ENCODE results near the gene FARP1. TPM values are rescaled to one million over a fixed set of nuclear protein-coding genes. Genes with fewer than 3 reads are reported as not detected.

Gene FARP1
- total and polyA plus RNA-seq, 2 of the 13 experiments (the other 11 are each of a cell fraction or from before 2014, with no cell fraction given) = 70.6 to 126 TPM

DNA sequence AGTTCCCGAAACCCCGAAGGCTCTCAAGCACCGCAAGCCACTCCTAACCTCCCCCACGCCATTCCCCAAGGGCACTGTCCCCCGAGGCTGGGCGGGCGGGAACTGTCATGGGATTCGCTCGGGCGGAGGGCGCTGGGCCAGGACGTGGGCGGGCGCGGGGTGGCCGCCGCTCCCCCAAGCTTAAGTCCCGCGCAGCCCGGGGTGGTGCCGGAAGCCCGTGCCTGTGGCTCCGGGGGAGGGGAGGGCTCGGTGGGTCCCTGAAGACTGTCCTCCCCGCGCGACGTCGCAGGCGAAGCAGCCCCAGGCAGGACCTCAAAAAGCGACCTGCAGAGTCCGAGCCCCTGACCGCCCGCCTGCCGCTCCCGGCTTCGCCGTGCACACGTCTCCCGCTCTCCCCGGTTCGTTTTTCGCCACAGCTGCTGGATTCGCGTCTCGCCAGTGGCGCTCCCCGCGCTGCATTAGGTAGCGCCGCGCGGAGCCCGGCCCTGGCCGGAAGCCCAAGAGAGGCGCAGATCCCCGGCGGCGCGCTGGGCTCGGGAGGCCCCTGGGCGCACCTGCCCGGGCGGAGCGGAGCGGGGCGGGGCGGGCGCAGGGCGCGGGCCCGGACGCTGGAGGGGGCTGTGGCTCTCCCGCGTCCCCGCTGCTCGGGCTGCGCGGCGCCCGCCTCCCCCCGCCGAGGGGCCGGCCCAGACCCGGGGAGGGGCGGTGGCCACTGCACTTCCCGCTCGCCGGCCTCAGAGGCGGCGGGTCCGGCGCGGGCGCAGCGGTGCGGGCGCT, at the start of gene FARP1 (continued):
- no peak for TF ChIP-seq FOXO1 (CRISPR knock-in tag; IDR thresholded peaks at IDR 0.05)
- TF ChIP-seq ZBTB38 (CRISPR knock-in tag; IDR thresholded peaks at IDR 0.05) = no peak
- 0 out of 2 replicates have a peak, but pooled peaks have one; percentile 24 for TF ChIP-seq ZNF776 (CRISPR knock-in tag; IDR thresholded peaks at IDR 0.05)
- TF ChIP-seq ZNF329 (CRISPR knock-in tag; IDR thresholded peaks at IDR 0.05; ENCODE audit: low read depth) = peak; percentile 13; the same call in 1 of the 2 replicates
- TF ChIP-seq ZNF609 (CRISPR knock-in tag; IDR thresholded peaks at IDR 0.05; ENCODE audit: borderline replicate concordance) = peak; percentile 70
- 0 out of 2 replicates have a peak, but pooled peaks have one; percentile 53 for TF ChIP-seq ZNF713 (CRISPR knock-in tag; IDR thresholded peaks at IDR 0.05)
- TF ChIP-seq ZMYM3 (CRISPR knock-in tag; IDR thresholded peaks at IDR 0.05) = no peak
- TF ChIP-seq, protein P1, sequence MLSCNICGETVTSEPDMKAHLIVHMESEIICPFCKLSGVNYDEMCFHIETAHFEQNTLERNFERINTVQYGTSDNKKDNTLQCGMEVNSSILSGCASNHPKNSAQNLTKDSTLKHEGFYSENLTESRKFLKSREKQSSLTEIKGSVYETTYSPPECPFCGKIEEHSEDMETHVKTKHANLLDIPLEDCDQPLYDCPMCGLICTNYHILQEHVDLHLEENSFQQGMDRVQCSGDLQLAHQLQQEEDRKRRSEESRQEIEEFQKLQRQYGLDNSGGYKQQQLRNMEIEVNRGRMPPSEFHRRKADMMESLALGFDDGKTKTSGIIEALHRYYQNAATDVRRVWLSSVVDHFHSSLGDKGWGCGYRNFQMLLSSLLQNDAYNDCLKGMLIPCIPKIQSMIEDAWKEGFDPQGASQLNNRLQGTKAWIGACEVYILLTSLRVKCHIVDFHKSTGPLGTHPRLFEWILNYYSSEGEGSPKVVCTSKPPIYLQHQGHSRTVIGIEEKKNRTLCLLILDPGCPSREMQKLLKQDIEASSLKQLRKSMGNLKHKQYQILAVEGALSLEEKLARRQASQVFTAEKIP (CRISPR knock-in tag; IDR thresholded peaks at IDR 0.05; ENCODE audit: borderline replicate concordance) = no peak
- no peak for TF ChIP-seq TBL1XR1 (IDR thresholded peaks at IDR 0.05; ENCODE audit: borderline replicate concordance, low read length, partially characterized antibody)
- TF ChIP-seq, protein P2, sequence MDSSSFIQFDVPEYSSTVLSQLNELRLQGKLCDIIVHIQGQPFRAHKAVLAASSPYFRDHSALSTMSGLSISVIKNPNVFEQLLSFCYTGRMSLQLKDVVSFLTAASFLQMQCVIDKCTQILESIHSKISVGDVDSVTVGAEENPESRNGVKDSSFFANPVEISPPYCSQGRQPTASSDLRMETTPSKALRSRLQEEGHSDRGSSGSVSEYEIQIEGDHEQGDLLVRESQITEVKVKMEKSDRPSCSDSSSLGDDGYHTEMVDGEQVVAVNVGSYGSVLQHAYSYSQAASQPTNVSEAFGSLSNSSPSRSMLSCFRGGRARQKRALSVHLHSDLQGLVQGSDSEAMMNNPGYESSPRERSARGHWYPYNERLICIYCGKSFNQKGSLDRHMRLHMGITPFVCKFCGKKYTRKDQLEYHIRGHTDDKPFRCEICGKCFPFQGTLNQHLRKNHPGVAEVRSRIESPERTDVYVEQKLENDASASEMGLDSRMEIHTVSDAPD (CRISPR knock-in tag; IDR thresholded peaks at IDR 0.05) = 0 out of 2 replicates have a peak, but pooled peaks have one; percentile 69
- no peak for TF ChIP-seq KLF6 (CRISPR knock-in tag; IDR thresholded peaks at IDR 0.05)
- TF ChIP-seq, protein P3, sequence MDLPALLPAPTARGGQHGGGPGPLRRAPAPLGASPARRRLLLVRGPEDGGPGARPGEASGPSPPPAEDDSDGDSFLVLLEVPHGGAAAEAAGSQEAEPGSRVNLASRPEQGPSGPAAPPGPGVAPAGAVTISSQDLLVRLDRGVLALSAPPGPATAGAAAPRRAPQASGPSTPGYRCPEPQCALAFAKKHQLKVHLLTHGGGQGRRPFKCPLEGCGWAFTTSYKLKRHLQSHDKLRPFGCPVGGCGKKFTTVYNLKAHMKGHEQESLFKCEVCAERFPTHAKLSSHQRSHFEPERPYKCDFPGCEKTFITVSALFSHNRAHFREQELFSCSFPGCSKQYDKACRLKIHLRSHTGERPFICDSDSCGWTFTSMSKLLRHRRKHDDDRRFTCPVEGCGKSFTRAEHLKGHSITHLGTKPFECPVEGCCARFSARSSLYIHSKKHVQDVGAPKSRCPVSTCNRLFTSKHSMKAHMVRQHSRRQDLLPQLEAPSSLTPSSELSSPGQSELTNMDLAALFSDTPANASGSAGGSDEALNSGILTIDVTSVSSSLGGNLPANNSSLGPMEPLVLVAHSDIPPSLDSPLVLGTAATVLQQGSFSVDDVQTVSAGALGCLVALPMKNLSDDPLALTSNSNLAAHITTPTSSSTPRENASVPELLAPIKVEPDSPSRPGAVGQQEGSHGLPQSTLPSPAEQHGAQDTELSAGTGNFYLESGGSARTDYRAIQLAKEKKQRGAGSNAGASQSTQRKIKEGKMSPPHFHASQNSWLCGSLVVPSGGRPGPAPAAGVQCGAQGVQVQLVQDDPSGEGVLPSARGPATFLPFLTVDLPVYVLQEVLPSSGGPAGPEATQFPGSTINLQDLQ (CRISPR knock-in tag; IDR thresholded peaks at IDR 0.05) = peak; percentile 49; the same call in 1 of the 2 replicates
- peak; percentile 90; the same call in 1 of the 2 replicates for TF ChIP-seq ZNF343 (CRISPR knock-in tag; IDR thresholded peaks at IDR 0.05)
- TF ChIP-seq FOXO4 (CRISPR knock-in tag; conservative IDR thresholded peaks at IDR 0.05) = no peak
- 0 out of 2 replicates have a peak, but pooled peaks have one; percentile 41 for TF ChIP-seq FLYWCH1 (CRISPR knock-in tag; IDR thresholded peaks at IDR 0.05)

Measured in HepG2 (cell line).